HUES6 (cell line): ENCODE results near the gene NTF3.

ENCODE experiments used
- H3K27ac ChIP-seq: 2 replicates; pipeline ENCODE4 v1.7.0; 2013; ENCODE audit warnings: low read depth, mild to moderate bottlenecking, low read length, inconsistent platforms
- H3K27me3 ChIP-seq: 2 replicates; pipeline ENCODE4 v1.6.1; 2013; ENCODE audit warnings: low read length; ENCODE audit not compliant: control insufficient read depth, insufficient read depth
- H3K36me3 ChIP-seq: 2 replicates; pipeline ENCODE4 v1.6.1; 2013; ENCODE audit warnings: low read length; ENCODE audit not compliant: control insufficient read depth, insufficient read depth
- H3K4me1 ChIP-seq: 2 replicates; pipeline ENCODE4 v1.6.1; 2013; ENCODE audit warnings: low read length; ENCODE audit not compliant: control insufficient read depth, insufficient read depth
- H3K4me3 ChIP-seq: 2 replicates; pipeline ENCODE4 v1.5.1; 2013; ENCODE audit warnings: low read depth, low read length
- H3K9ac ChIP-seq: one replicate; pipeline ENCODE4 v1.6.1; 2013; ENCODE audit warnings: mild to moderate bottlenecking, low read length
- H3K9me3 ChIP-seq: 2 replicates; pipeline ENCODE4 v1.6.1; 2013; ENCODE audit warnings: low read depth, low read length; ENCODE audit not compliant: control insufficient read depth, insufficient read depth

The NTF3 gene

GRCh38 chr12:5514016-5514415 lies 82.1 kb downstream of the NTF3 start:
- no peaks in the 10 kb centered on the region for H3K36me3 ChIP-seq
- no peak overlapping the region for H3K4me3 ChIP-seq
- H3K9me3 ChIP-seq, result no peaks in the 10 kb centered on the region
- no peak overlapping the region for H3K9ac ChIP-seq
- H3K27ac ChIP-seq, result no peak overlapping the region
- no peaks in the 10 kb centered on the region; the same call in 1 of the 2 replicates for H3K27me3 ChIP-seq
- H3K4me1 ChIP-seq, result peaks cover 30% of the 10 kb centered on the region

DNA sequence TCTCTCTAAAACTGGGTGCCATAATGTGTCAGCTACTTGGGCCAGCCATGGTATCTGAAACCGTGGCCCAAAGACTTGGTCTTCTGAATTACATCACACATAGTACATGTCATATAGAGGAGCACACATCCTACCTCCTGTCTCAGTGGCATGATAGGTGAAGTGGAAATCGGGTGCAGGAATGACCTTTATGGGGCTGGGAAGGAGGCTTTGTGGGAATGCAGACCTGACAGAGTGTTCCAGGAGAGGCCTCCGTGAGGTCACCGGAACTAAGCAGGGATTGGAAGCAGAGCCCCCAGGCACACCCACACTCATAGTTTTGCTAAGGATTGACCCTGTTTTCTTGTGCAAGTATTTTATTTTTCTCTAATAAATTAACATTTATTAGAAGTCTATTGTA lies 82.6 kb downstream of the NTF3 start:
- H3K36me3 ChIP-seq, result no peaks in the 10 kb centered on the region
- no peaks in the 10 kb centered on the region; the same call in 1 of the 2 replicates for H3K27me3 ChIP-seq
- H3K4me1 ChIP-seq, result peaks cover 30% of the 10 kb centered on the region
- H3K9ac ChIP-seq, result no peak overlapping the region
- H3K9me3 ChIP-seq, result no peaks in the 10 kb centered on the region
- no peak overlapping the region for H3K4me3 ChIP-seq
- H3K27ac ChIP-seq, result no peak overlapping the region

- H3K4me3 ChIP-seq, result no peak overlapping the region
- peaks cover 30% of the 10 kb centered on the region for H3K4me1 ChIP-seq
- H3K9ac ChIP-seq, result no peak overlapping the region
- H3K27me3 ChIP-seq, result no peaks in the 10 kb centered on the region; the same call in 1 of the 2 replicates
- no peaks in the 10 kb centered on the region for H3K9me3 ChIP-seq
- no peaks in the 10 kb centered on the region for H3K36me3 ChIP-seq
- H3K27ac ChIP-seq, result no peak overlapping the region
Observed at GRCh38 chr12:5515458-5515857, 83.5 kb downstream of the NTF3 start.

DNA sequence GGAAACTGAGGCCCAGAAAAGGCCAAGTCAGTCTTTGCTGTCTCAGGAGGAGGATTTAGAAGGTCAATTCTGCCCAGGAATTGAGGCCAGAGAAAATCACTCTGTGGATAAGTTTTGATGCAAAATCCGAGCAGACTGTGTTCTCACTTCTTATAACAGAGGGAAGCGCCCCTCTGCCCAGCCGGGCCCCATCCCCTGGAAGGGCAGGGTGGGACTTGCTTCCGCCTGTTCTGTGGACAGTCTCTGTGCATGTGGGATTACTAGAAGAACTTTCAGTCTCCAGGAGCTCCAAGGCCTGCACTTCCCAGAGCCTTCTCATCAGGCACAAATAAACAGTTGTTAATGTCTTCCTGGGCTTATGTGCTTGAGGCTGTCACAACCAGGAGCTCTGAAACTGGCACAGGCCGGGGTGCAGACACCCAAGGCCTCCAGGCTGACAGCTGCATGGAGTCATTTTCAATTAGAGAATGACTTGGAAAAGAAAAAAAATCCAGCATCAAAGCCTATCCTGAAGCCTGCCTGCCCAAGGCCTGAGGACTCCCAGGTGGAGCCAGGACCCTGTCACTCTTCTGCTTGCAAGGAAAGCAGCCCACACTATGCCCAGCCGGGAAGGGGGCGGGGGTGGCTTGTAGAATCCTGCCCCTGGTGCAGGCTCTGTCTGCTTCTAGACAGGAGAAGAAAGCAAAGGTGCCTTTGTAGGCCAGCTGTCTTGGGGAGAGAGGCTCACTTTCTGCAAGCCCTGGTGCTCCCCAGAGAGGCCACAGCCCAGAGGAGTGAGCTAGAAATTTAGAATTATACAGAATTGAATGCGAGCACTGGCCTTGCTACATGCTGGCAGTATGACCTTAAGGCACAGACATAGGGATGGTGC lies 84.7 kb downstream of the NTF3 start:
- no peak overlapping the region for H3K4me3 ChIP-seq
- peaks cover 30% of the 10 kb centered on the region for H3K4me1 ChIP-seq
- no peaks in the 10 kb centered on the region for H3K36me3 ChIP-seq
- no peaks in the 10 kb centered on the region for H3K9me3 ChIP-seq
- H3K27me3 ChIP-seq, result no peaks in the 10 kb centered on the region; the same call in 1 of the 2 replicates
- no peak overlapping the region for H3K9ac ChIP-seq
- no peak overlapping the region for H3K27ac ChIP-seq

GRCh38 chr12:5518584-5519365 lies 86.9 kb downstream of the NTF3 start:
- no peak overlapping the region for H3K27ac ChIP-seq
- no peaks in the 10 kb centered on the region for H3K27me3 ChIP-seq
- no peak overlapping the region for H3K9ac ChIP-seq
- H3K9me3 ChIP-seq, result no peaks in the 10 kb centered on the region
- peaks cover 17% of the 10 kb centered on the region for H3K4me1 ChIP-seq
- no peak overlapping the region for H3K4me3 ChIP-seq
- no peaks in the 10 kb centered on the region for H3K36me3 ChIP-seq

DNA sequence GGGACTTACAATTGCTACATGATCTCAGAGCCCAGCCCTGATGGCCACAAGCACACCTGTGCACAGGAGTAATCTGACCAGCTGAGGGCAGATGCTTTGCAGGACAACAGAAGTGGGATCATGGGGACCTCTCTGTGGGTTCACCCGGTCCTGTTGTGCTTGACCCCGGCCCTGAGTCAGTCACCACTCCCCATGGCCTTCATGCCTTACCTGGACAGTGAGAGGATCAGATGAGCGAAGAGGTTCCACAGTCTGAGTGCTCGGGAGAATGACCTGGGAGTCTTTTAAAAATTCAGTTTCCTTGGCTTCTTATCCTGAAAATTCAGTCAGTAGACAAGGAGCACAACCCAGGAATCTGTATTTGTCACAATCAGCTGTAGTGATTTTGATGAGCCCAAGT lies 88.1 kb downstream of the NTF3 start:
- Histone ChIP-seq H3K9ac (no peak overlapping the region), H3K27me3 (no peaks in the 10 kb centered on the region), H3K27ac (no peak overlapping the region), H3K36me3 (no peaks in the 10 kb centered on the region), H3K4me3 (no peak overlapping the region), H3K4me1 (peaks cover 17% of the 10 kb centered on the region), H3K9me3 (no peaks in the 10 kb centered on the region)

GRCh38 chr12:5520831-5521230 lies 88.9 kb downstream of the NTF3 start:
- no peaks in the 10 kb centered on the region for H3K36me3 ChIP-seq
- H3K4me1 ChIP-seq, result peaks cover 17% of the 10 kb centered on the region
- H3K27ac ChIP-seq, result no peak overlapping the region
- no peaks in the 10 kb centered on the region for H3K9me3 ChIP-seq
- H3K9ac ChIP-seq, result no peak overlapping the region
- no peaks in the 10 kb centered on the region for H3K27me3 ChIP-seq
- H3K4me3 ChIP-seq, result no peak overlapping the region

DNA sequence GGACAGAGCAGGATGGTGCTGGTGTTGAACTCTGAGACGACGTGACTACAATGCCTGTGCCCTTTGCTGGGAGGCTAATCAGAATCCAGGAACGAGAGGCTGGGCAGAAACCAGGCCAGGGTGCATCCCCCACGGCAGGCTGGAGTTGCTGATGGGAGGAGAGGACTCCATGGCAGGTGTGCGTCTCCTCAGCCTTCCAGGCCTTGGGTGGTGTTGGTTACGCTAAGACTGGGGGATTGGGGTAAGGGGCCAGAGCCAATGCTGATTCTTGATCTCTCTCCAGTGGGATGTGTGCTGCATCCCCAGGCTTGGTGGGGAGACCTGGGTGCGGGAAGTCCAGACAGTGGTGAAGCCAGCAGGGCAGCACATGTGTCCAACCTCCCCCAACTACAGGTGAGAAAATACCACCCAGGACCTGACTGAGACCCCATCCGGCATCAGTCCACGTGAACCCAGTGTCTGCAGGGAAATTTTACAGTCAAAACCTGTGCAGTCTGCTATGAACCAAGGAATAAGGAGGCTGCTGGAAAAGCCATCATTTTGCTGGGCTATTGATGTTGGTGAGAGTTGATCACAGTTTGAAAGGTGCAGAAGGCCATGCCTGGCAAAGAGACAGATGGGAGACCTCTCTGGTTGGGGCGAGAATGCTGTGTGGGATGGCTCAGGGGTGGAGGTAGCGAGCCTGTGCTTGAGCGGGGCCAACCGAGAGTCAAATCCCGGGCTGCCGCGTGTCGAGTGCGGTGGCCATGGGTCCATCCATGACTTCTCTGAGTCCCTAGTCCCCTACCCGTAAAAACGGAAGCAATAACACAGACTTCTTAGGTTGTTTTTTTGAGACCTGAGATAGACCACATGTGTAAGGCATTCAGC lies 89.8 kb downstream of the NTF3 start:
- Histone ChIP-seq H3K4me3 (no peak overlapping the region), H3K36me3 (no peaks in the 10 kb centered on the region), H3K27ac (no peak overlapping the region), H3K9ac (no peak overlapping the region), H3K4me1 (peaks cover 14% of the 10 kb centered on the region), H3K9me3 (no peaks in the 10 kb centered on the region), H3K27me3 (no peaks in the 10 kb centered on the region)

- Histone ChIP-seq H3K4me1 (peaks cover 9% of the 10 kb centered on the region), H3K27me3 (no peaks in the 10 kb centered on the region), H3K9me3 (no peaks in the 10 kb centered on the region), H3K27ac (no peak overlapping the region), H3K36me3 (no peaks in the 10 kb centered on the region), H3K9ac (no peak overlapping the region), H3K4me3 (no peak overlapping the region)
Observed at GRCh38 chr12:5522432-5523335, 90.8 kb downstream of the NTF3 start.
